Measurements from ENCODE around the gene TBC1D22A. TPM values are rescaled to one million over a fixed set of nuclear protein-coding genes. Genes with fewer than 3 reads are reported as not detected.
"Not testable (repeated sequence)": the region's sequence is repeated elsewhere in the genome, so short reads cannot be mapped to it uniquely, and the experiment has no call there.

Gene TBC1D22A
- total RNA-seq, 1 experiment from 2014 or later: 32.6 TPM

DNA sequence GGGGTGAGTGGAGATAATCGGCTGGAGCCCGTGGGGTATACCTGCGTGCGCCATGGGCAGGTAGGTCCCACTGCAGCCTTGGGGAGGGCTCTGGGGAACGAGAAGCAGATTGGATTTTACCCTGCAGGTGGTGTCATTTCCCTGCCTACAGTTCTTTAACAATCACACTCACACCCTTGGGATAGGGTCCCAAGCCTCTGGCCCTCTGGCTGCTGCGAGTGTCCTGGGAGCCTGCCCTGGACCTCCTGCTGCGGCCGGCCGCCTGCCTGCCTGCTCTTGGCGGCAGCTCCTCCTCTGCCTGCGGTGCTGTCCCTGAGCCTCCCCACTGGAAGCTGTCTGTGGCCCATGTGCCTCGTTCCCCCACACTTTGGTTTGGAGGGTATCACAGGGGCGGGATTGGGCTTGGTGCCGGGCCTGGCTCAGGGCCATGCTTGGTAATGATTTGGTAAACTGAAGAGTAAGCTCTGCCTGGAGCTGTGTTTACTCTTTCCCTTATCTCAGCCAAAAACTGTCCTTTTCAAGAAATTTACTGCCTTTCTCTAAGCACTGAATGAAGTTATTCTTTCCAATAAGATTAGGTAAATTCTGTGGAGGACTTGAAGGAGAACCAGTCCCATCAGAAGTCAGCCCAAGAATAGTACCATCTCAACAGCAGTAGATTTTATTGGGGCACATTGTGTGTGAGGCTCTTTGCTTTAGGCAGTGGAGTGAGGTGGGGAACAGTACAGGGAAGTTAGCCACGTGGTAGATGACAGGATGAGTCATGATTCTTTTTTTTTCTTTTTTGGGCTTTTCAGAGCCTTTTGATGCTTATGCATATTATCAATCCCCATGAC, 53.7 kb downstream of the TBC1D22A start:
- peaks cover 22% of the 10 kb centered on the region for H3K4me1 Mint-ChIP-seq (ENCODE audit: low read depth, unreplicated experiment)
- peak overlapping the region; percentile 67 for H3K27ac Mint-ChIP-seq (ENCODE audit: unreplicated experiment)
- H3K4me3 Mint-ChIP-seq (ENCODE audit: unreplicated experiment): no peak overlapping the region
- no peaks in the 10 kb centered on the region for H3K27me3 Mint-ChIP-seq (ENCODE audit: insufficient read depth, unreplicated experiment)
- CTCF ChIA-PET: interaction anchor here (0.7 to 1.1 kb wide), 2 partner anchors 13 to 366 kb away, joined by 3 read pairs; no protein-coding TSS in a partner anchor
- Histone ChIP-seq H3K36me3 (ENCODE audit: control insufficient read depth, insufficient read depth, low read length) (no peaks in the 10 kb centered on the region), H3K27me3 (replicated peaks; ENCODE audit: control insufficient read depth, insufficient read depth, low read length) (no peaks in the 10 kb centered on the region), H3K9me3 (no peaks in the 10 kb centered on the region), H3K4me3 (ENCODE audit: low read depth, low read length) (no peak overlapping the region), H3K4me1 (peaks cover 26% of the 10 kb centered on the region)
- TF ChIP-seq, protein P1, sequence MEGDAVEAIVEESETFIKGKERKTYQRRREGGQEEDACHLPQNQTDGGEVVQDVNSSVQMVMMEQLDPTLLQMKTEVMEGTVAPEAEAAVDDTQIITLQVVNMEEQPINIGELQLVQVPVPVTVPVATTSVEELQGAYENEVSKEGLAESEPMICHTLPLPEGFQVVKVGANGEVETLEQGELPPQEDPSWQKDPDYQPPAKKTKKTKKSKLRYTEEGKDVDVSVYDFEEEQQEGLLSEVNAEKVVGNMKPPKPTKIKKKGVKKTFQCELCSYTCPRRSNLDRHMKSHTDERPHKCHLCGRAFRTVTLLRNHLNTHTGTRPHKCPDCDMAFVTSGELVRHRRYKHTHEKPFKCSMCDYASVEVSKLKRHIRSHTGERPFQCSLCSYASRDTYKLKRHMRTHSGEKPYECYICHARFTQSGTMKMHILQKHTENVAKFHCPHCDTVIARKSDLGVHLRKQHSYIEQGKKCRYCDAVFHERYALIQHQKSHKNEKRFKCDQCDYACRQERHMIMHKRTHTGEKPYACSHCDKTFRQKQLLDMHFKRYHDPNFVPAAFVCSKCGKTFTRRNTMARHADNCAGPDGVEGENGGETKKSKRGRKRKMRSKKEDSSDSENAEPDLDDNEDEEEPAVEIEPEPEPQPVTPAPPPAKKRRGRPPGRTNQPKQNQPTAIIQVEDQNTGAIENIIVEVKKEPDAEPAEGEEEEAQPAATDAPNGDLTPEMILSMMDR (IDR thresholded peaks at IDR 0.05; ENCODE audit: insufficient read depth in 1 of 2, low read depth in 1 of 2, low read length in 1 of 2, severe bottlenecking in 1 of 2, unreplicated experiment in 1 of 2): no peak
- intact Hi-C loops (cut with micrococcal nuclease; ENCODE audit: unreplicated experiment): no loop called here
- no peak for DNase-seq
- no peaks in the 10 kb centered on the region for H3K9me3 Mint-ChIP-seq (ENCODE audit: unreplicated experiment)
- POLR2A ChIA-PET: no interaction called here
- H3K36me3 Mint-ChIP-seq (ENCODE audit: insufficient read depth, unreplicated experiment): peaks cover 13% of the 10 kb centered on the region
- no TSS peak for BruUV-seq (replicated peaks)

GRCh38 chr22:46817390-46817789, 54.9 kb downstream of the TBC1D22A start:
- H3K4me3 ChIP-seq (ENCODE audit: low read depth, low read length); H3K36me3 ChIP-seq (ENCODE audit: control insufficient read depth, insufficient read depth, low read length); H3K27me3 Mint-ChIP-seq (ENCODE audit: insufficient read depth, unreplicated experiment); H3K27ac Mint-ChIP-seq (ENCODE audit: unreplicated experiment); POLR2A ChIA-PET; CTCF ChIA-PET; DNase-seq; H3K27me3 ChIP-seq (replicated peaks; ENCODE audit: control insufficient read depth, insufficient read depth, low read length); H3K9me3 ChIP-seq; H3K9me3 Mint-ChIP-seq (ENCODE audit: unreplicated experiment); H3K4me3 Mint-ChIP-seq (ENCODE audit: unreplicated experiment); intact Hi-C loops (cut with micrococcal nuclease; ENCODE audit: unreplicated experiment); BruUV-seq (replicated peaks): not testable (repeated sequence)
- peaks cover 23% of the 10 kb centered on the region for H3K4me1 Mint-ChIP-seq (ENCODE audit: low read depth, unreplicated experiment)
- H3K36me3 Mint-ChIP-seq (ENCODE audit: insufficient read depth, unreplicated experiment): peaks cover 11% of the 10 kb centered on the region
- peaks cover 26% of the 10 kb centered on the region for H3K4me1 ChIP-seq

DNA sequence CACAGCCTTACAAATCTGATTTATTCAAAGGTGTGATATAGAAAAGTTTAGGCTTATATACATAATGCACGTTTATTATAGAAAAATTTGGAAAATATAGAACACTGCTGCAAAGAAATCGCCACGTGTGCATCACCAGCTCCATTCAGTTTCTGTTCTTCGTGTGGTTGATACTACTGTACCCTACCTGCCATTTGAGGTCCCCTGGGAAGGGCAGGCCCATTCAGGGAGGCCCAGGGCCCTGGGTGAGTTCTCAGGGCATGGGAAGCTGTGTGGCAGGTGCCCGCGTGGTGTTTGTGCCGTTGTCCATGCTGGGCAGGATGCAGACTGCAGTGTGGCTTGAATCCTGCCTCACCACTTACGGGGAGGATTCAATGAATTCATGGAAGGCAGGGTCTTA, 60.8 kb downstream of the TBC1D22A start:
- no peak overlapping the region for H3K4me3 Mint-ChIP-seq (ENCODE audit: unreplicated experiment)
- peaks cover 19% of the 10 kb centered on the region for H3K36me3 Mint-ChIP-seq (ENCODE audit: insufficient read depth, unreplicated experiment)
- H3K27ac Mint-ChIP-seq (ENCODE audit: unreplicated experiment): no peak overlapping the region
- H3K36me3 ChIP-seq (ENCODE audit: control insufficient read depth, insufficient read depth, low read length): peaks cover 2% of the 10 kb centered on the region; the same call in 1 of the 2 replicates
- no peaks in the 10 kb centered on the region for H3K4me1 ChIP-seq
- H3K9me3 ChIP-seq: no peaks in the 10 kb centered on the region
- intact Hi-C loops (cut with micrococcal nuclease; ENCODE audit: unreplicated experiment): no loop called here
- ChIA-PET POLR2A (no interaction called here), CTCF (no interaction called here)
- peaks cover 7% of the 10 kb centered on the region for H3K4me1 Mint-ChIP-seq (ENCODE audit: low read depth, unreplicated experiment)
- no peaks in the 10 kb centered on the region for H3K9me3 Mint-ChIP-seq (ENCODE audit: unreplicated experiment)
- H3K27me3 Mint-ChIP-seq (ENCODE audit: insufficient read depth, unreplicated experiment): no peaks in the 10 kb centered on the region
- TF ChIP-seq, protein P1 (IDR thresholded peaks at IDR 0.05; ENCODE audit: insufficient read depth in 1 of 2, low read depth in 1 of 2, low read length in 1 of 2, severe bottlenecking in 1 of 2, unreplicated experiment in 1 of 2): no peak
- H3K27me3 ChIP-seq (replicated peaks; ENCODE audit: control insufficient read depth, insufficient read depth, low read length): no peaks in the 10 kb centered on the region
- no peak overlapping the region for H3K4me3 ChIP-seq (ENCODE audit: low read depth, low read length)
- no TSS peak for BruUV-seq (replicated peaks)
- no peak for DNase-seq
